GM12873 (cell line): ENCODE measurements around the gene UBE2C.

Experiments used
- TF ChIP-seq, protein P1 (sequence below): IDR thresholded peaks from 2 replicates; pipeline ENCODE4 v1.5.1; 2012; ENCODE audit warnings: low read depth, mild to moderate bottlenecking, moderate library complexity, low read length, control low read depth; ENCODE audit not compliant: insufficient read depth; ENCODE audit errors: missing control alignments

UBE2C gene

DNA sequence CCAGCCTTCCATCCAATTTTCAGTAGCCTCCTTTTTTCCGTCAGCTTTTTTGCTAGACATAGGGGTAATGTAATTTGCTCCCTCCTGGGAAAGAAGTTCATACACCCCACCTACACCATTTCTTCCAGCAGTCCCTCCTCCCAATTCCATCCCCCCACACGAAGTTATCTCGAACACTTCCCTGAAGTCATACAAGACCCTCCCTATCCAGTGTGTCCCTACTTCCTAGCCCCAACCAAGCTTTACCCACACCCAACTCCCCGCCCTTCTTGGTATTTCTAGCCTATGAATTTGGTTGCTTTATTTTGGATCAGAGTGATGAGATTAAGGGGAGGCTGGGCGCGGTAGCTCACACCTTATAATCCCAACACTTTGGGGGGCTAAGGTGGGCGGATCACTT lies 1.0 kb downstream of the UBE2C start:
- TF ChIP-seq, protein P1, sequence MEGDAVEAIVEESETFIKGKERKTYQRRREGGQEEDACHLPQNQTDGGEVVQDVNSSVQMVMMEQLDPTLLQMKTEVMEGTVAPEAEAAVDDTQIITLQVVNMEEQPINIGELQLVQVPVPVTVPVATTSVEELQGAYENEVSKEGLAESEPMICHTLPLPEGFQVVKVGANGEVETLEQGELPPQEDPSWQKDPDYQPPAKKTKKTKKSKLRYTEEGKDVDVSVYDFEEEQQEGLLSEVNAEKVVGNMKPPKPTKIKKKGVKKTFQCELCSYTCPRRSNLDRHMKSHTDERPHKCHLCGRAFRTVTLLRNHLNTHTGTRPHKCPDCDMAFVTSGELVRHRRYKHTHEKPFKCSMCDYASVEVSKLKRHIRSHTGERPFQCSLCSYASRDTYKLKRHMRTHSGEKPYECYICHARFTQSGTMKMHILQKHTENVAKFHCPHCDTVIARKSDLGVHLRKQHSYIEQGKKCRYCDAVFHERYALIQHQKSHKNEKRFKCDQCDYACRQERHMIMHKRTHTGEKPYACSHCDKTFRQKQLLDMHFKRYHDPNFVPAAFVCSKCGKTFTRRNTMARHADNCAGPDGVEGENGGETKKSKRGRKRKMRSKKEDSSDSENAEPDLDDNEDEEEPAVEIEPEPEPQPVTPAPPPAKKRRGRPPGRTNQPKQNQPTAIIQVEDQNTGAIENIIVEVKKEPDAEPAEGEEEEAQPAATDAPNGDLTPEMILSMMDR = no peak

DNA sequence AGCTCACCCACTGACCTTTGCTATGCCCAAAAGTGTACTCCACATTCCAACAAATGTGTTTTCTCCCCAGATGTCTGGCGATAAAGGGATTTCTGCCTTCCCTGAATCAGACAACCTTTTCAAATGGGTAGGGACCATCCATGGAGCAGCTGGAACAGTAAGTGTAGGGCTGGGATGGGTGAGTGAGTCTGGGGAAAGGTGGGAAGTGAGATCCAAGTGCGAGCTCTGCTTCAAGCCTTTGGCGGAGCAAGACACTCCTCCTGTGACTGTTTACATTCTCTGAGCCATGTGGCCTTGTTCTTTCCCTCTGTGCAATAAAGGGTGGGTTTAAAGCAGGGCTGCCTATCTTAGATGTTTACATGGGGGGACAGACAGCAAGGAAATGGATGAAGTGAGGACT lies 1.9 kb downstream of the UBE2C start:
- TF ChIP-seq, protein P1 = no peak

DNA sequence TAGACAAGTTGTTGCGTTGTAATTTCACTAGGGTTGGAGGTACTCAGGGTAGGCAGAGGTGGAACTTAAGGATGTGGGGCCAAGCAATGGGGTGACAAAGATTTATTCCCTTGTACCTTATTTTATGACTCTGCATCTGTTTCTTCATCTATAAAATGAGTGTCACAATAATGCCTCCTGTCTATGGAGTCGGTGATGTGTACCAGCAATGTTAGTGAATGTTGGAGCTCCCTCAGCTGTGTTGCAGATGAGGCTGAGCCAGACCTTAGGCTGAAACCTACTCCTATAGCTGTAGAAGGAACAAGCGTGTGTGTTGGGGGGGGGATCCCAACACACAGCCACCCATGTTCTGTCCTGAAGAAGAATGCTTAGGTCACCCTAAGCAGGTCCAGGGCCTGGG lies 4.5 kb downstream of the UBE2C start:
- TF ChIP-seq, protein P1 = no peak

DNA sequence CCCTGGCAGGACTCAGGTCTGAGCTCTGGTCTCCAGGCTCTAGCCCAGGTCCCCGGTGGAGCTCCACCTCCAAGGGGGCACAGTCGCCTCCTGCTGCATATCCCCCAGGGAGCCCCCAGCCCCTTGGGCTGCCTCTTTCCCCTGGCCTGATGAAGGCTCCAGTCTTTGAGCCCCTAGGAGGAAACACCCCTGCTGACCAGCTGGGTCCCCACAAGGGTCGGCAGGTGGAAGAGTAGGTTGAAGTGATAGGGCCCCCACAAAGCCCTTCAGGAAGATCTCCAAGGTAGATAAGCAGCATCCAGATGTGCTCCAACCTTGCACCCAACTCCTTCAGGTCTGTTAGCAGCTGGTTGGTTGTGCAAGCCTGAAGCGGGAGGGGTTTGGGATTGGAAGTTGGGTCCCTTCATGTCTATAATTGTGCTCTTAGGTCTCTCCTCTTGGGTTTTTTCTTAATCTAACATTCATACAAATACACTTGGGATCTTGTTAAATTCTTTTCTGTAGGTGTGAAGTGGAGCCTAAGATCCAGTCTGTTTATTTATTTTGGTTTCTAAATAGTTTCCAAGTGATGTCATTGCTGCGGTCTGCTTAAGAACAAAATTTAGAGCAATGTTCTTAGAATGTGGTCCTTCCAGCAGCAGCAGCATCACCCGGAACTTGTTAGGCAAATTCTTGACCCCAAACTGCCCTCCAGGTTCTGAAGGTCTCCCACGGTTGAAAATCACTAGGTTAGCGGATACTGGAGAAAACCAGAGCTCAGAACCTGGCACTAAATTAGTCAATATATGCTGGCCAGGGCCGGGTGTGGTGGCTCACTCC lies 5.1 kb downstream of the UBE2C start:
- TF ChIP-seq, protein P1 = no peak

DNA sequence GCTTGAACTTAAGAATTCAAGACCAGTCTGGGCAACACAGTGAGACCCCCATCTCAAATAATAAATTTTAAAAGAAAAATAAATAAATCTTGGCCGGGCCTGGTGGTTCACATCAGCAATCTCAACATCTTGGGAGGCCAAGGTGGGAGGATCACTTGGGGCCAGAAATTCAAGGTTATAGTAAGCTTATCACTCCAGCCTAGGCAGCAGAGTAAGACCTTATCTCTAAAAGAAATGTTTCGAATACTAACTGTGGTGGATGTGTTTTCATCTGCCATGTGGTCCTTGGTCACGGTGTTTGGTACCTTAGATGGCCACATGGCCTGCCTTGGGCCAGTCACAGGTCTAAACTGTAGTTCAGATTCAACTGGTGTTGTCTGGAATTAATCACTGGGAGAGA lies 5.8 kb downstream of the UBE2C start:
- TF ChIP-seq, protein P1 = no peak

DNA sequence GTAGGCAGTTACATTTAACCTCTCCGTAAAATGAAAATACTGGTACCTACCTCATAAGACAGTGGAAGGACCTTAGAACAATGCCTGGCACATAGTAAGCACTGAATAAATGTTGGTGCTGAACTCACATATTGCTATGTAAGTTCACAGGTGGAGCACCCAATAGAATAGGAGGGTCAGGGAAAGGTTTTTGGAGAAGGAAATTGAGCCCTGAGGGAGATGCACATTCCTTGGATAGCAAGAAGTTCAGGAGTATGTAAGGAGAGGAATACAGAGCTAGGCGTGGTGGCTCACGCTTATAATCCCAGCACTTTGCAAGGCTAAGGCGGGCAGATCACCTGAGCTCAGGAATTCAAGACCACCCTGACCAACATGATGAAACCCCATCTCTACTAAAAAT lies 7.0 kb downstream of the UBE2C start:
- TF ChIP-seq, protein P1 = no peak

DNA sequence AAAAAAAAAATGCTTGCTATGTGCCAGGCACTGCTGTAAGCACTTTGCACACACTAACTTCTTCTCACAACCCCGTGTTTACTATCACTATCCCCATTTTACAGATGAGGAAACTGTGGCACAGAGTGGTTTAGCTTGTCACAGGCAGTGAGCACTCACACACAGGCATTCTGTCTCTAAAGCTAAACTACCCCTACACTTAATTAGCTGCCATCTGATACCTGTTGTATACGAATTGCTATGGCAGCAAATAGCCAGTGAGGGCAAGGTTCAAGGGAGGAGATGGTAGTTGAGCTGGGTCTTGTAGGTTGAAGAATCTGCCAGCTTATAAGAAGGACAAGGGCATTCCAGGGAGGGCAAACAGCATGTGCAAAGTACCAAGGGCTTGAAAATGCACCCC lies 9.5 kb downstream of the UBE2C start:
- TF ChIP-seq, protein P1 = no peak
